ENCODE data around the gene GHR.

Gene GHR

GRCh38 chr5:42467572-42467971, 44.3 kb downstream of the GHR start:
- DNase-seq: no peak

DNA sequence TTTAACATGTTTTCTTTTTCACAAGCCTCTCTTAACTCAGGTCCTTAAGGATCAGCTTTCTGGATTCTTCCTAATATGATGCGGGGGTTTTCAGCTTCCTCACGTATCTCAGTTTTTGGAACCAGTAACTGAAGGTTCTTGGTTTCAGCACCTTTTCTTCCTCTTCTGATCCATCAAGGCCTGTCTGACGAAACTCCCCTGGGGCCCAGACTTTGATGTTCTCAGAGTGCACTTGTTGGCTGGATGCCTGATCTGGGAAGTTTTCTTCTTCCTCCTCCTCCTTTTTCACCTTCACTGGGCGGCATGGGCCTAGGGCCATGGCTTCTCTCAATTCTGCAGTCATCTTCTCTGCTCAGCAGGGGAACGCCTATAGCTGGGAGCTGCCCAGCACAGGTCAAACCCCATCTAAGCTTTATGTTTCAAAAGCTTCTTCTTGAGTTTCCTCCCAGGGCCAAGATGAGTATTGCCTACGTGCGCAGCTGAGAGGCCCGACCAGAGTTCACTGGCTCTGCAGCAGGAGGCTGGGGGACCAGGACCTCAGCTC, 44.8 kb downstream of the GHR start:
- DNase-seq: no peak

DNA sequence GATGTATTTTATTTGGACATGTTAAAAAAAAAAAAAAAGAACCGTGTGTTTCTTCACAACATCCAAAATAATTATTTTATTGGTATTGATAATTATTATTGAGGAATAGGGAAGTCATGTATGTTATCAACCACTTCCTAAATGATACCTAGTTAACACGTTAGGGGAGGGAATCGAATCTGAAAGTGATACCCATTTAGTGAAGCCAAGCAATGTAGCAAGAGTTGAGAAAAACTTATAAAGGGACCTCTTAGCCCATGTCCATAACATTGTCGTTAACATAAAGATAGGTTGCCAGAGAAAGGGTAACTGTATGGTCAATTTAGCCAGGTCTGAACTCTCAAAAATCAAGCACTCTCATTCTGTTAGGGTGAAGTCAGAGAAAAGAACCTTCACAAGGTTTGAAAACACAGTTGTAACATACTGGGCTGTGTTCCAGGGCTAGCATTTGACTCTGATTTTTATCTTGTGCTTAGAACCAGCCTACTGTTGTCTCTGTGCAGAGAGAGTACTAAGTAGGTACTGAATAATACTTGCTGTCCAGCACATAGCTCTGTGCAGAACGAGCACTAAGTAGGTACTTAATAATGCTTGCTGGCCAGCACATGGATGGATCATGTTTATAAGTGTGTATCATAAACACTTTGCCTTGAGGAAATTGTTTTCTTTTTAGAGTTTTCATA, 60.4 kb downstream of the GHR start:
- DNase-seq: no peak

DNA sequence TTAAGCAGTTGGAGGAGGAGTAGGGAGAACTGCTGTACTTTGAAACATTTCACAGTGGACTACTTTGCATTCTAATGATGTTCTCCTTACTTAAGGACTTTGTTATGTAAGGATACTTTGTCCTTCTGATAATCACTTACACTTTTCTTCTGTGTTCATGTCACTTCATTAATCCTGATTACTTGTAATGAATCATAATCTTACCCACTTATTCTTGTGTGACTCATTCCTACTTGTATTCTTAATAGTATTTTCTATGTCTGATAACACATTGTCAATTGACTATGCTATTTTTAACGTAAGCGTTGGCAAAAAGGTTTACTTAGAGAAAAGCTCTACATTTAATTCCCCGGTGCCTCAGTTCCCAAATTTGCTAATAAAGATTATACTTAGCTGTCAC, 63.8 kb downstream of the GHR start:
- DNase-seq: no peak

DNA sequence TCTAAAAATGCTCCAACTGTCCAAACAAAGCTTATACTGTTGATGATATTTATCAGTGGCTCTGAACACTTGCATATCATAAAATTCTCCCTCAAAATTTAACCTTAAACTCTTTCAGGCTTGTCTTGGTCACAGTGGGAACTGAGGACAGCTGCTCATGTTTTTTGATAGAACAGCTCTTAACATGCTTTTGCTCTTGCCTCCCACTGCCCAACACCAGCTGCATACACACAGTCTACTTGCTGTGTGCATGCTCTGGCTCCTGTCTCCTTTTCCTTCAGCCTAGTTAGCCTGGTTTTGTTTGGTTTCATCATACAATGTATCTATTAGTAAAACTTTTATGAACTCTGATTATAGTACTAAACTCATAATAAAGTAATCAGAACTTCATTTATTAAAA, 64.6 kb downstream of the GHR start:
- no peak for DNase-seq

- no peak for DNase-seq
Observed at GRCh38 chr5:42490831-42491230, 67.6 kb downstream of the GHR start.

DNA sequence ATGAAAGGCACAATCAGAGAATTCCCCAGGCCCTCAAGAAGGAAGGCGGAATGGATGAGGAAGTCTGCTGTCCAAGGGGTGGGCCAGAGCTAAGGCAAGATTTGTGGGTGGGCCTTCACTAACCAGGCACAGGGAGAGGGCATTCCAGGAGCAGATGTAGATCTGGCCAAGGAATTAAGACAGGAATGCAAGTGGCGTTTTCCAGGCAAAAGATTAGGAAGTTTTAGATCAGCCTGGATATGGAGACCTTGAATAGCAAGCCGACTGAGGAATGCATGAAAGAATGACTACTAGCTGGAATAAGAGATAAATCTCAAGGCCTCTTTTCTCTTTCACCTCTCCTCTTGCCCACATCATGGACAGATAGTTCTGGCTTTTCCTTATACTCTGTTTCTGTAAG, 68.5 kb downstream of the GHR start:
- DNase-seq: no peak

DNA sequence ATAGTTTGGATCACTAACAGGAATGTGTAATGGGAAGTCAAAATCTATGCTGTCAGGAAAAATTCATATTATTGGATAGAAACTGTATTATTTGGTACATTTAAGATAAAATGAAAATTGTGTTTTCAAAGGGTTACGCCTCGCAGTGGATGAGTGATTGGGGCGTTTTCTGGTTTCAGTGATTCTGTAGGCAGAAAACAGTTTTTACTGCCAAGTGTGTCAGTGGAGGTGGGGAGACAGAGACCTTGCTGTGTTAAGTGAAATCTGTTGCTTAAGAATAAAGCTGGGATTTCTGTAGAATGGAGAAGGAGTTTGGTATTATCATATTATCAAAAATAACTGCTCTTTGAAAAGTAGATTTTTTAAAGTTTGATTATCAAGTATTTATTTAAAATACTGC, 69.7 kb downstream of the GHR start:
- DNase-seq: no peak

DNA sequence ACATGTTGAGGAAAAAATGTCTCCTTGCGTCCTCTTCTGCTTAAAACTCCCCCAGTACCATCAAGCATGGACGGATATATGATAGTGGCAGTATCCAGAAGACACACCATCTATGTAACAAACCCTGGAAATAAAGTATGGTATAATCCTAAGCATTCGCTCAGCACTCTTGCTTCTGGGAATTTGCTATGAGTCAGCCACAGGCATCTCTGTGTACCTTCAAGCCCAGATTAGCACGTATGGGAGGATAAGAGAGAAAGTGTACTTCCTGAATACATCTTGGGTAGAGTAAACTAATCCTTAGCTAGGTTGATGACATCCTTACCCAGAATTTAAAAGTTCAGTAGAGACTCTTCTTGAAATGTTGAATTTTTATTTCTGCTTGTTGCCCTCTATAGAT, 71.2 kb downstream of the GHR start:
- DNase-seq: no peak

- DNase-seq: no peak
Observed at GRCh38 chr5:42495914-42496313, 72.7 kb downstream of the GHR start.

DNA sequence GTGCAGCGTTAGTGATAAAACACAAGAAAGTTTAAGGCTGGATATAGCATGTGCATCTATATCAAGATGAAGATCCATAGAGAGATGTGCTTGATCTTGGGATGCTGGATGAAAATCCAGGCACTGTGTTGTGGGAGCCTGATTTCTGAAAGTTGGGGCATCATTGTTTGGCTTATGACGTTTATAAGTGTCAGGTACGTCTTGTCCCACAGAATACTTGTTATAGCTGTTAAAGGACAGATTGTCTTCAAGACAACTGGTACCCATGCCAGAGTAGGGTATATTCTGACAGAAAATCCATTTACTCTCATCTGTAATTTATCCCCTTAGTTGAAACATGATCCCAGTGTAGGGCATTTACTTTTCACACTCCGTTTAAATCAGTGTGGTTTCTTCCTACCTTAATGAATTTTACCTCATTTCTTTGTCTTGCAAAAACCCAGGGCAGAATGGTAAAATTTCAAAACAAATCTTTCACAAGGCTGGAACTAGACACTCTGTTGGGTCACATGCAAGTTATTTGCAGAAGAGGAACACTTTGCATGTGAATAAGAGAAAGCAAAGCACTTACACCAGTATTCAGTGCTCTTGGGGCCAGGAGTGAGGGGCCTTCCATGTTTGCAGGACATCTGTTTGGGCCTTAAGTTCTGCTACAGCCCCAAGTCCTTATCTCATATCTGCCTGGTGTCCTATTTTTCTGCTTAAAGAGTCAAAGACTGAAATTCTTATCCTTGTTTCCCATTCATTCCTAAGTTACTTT, 73.3 kb downstream of the GHR start:
- DNase-seq: no peak

GRCh38 chr5:42498000-42498399, 74.8 kb downstream of the GHR start:
- DNase-seq: no peak

DNA sequence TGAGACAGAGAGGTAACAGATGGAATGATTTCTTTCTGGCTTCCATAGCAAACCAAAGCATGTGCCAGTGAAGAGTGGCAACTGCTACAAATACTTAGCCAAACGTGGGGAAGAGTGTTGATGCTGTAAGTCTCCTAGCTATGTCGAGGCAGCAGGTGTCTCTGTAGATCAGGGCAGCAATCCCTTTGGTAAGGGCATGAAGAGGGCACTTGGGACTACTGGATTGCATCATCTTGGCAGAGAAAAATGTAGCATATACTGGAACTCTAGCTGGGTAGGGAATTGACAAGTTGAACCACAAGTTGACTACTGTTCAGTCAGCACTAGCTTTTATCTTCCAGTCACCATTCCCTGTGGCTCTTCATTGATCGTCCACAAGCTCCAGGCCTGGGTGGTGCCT, 75.8 kb downstream of the GHR start:
- no peak for DNase-seq

DNA sequence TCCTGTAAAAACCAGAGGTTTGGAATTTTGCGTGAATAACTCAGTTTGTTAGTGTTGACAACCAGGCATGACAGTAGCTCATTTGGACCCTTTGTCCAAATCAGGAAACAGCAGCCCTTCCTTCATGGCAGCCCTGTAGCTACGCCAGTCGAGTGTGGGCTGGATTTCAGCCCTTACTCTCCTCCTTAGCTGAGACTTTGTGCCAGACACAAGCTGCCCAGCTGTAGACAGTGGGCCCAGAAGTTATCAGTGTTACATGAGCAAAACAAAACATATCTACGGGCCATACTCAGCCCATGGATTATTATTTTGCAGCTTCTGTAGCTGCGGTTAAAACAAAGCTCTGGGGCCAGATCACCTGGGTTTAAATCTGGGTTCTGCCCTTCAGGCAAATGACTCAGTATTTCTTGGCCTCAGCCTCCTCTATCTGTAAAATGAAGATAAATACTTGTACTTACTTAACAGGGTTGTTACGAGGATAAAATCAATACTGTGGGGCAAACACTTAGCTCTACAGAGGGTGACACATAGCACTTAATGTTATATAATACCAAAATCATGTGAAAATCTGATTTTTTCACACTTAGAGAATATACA, 76.9 kb downstream of the GHR start:
- DNase-seq: no peak

- no peak for DNase-seq
Observed at GRCh38 chr5:42502613-42503470, 79.6 kb downstream of the GHR start.

- no peak for DNase-seq
Observed at GRCh38 chr5:42506662-42507061, 83.4 kb downstream of the GHR start.

GRCh38 chr5:42507451-42508097, 84.3 kb downstream of the GHR start:
- no peak for DNase-seq

DNA sequence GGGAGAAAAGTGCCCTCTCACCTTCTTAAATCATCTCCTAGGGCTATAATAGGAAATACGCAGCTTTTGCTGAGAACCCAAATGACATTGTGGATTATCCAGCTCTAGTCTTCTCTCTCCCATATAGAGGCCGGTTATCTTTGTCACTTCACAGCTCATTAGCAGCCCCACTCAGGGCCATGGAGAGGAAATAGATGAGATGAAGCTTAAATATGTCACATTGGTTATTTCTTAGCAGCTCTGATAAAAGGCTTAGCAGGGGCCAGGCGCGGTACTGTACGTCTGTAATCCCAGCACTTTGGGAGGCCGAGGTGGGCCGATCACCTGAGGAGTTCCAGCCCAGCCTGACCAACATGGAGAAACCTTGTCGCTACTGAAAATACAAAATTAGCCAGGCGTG, 90.0 kb downstream of the GHR start:
- DNase-seq: no peak

DNA sequence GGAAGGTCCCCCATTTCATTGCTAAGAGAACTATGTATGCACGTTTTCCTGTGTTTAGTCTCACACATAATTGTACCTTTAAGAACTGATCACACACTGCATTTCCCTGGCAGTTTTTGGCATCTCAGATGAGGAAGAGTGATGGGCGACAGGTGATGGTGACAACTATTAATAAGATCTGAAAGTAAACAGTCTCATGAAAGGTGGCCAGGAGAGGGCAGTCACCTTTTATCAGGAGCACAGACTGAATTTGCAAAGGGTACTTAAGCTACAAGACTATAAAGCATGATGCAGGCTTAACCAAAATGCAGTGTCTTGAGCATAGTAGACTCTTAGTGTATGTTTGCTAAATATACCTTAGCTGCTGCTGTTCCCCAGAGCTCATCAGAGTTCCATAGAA, 91.5 kb downstream of the GHR start:
- no peak for DNase-seq

GRCh38 chr5:42515504-42515903, 92.3 kb downstream of the GHR start:
- DNase-seq: no peak

- no peak for DNase-seq
Observed at GRCh38 chr5:42516282-42517042, 93.2 kb downstream of the GHR start.

GRCh38 chr5:42517164-42517563, 93.9 kb downstream of the GHR start:
- no peak for DNase-seq
